Inferior parietal cortex (tissue), 1 donor: ENCODE data around the gene ANO6.

Experiments used
- DNase-seq: peaks from one replicate; pipeline ENCODE4 v3.0.0-alpha.2; 2016; ENCODE audit errors: extremely low spot score

The ANO6 gene

GRCh38 chr12:45209784-45210183, 6.1 kb upstream of the ANO6 start:
- DNase-seq, result no peak

- no peak for DNase-seq
Measured at GRCh38 chr12:45212064-45212463, 3.8 kb upstream of the ANO6 start.

- no peak for DNase-seq
Measured at GRCh38 chr12:45213107-45213506, 2.8 kb upstream of the ANO6 start.

GRCh38 chr12:45214071-45214470, 1.8 kb upstream of the ANO6 start:
- no peak for DNase-seq

- no peak for DNase-seq
Measured at GRCh38 chr12:45214749-45215418, 1.0 kb upstream of the ANO6 start.

- peak; percentile 36 for DNase-seq
Measured at GRCh38 chr12:45216230-45216982, 511 bp downstream of the ANO6 start.

- DNase-seq, result no peak
Measured at GRCh38 chr12:45216983-45217485, 1.1 kb downstream of the ANO6 start.

- DNase-seq, result no peak
Measured at GRCh38 chr12:45217846-45218245, 2.0 kb downstream of the ANO6 start.

- no peak for DNase-seq
Measured at GRCh38 chr12:45219621-45220020, 3.7 kb downstream of the ANO6 start.

GRCh38 chr12:45220363-45220931, 4.6 kb downstream of the ANO6 start:
- DNase-seq, result no peak

- no peak for DNase-seq
Measured at GRCh38 chr12:45220969-45221368, 5.1 kb downstream of the ANO6 start.

GRCh38 chr12:45223868-45224267, 8.0 kb downstream of the ANO6 start:
- no peak for DNase-seq

- no peak for DNase-seq
Measured at GRCh38 chr12:45224311-45224710, 8.4 kb downstream of the ANO6 start.

GRCh38 chr12:45226021-45226420, 10.1 kb downstream of the ANO6 start:
- DNase-seq, result no peak

GRCh38 chr12:45227316-45228067, 11.6 kb downstream of the ANO6 start:
- DNase-seq, result no peak

GRCh38 chr12:45231515-45232145, 15.7 kb downstream of the ANO6 start:
- DNase-seq, result no peak

GRCh38 chr12:45232146-45232755, 16.4 kb downstream of the ANO6 start:
- DNase-seq, result no peak

GRCh38 chr12:45232756-45233372, 17.0 kb downstream of the ANO6 start:
- no peak for DNase-seq

- DNase-seq, result peak; percentile 36
Measured at GRCh38 chr12:45234139-45234865, 18.4 kb downstream of the ANO6 start.
